CD4-positive, alpha-beta T cell treated with Interleukin-1 beta for 1 hour (primary cell): ENCODE results near the gene TAMM41.
"Not testable (repeated sequence)": the region's sequence is repeated elsewhere in the genome, so short reads cannot be mapped to it uniquely, and the experiment has no call there.

Source experiments
- DNase-seq, 2 donors: peaks; one replicate each; pipeline ENCODE4 v3.0.0-alpha.2; 2020 to 2022

Gene TAMM41, protein sequence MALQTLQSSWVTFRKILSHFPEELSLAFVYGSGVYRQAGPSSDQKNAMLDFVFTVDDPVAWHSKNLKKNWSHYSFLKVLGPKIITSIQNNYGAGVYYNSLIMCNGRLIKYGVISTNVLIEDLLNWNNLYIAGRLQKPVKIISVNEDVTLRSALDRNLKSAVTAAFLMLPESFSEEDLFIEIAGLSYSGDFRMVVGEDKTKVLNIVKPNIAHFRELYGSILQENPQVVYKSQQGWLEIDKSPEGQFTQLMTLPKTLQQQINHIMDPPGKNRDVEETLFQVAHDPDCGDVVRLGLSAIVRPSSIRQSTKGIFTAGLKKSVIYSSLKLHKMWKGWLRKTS

GRCh38 chr3:11846281-11847266 is at the start of gene TAMM41:
Gene TAMM41, minus strand, starts transcription at chr3:11846885. Its CDS starts 249 bp downstream, at chr3:11846636.
- DNase-seq = peak; percentile 88

DNA sequence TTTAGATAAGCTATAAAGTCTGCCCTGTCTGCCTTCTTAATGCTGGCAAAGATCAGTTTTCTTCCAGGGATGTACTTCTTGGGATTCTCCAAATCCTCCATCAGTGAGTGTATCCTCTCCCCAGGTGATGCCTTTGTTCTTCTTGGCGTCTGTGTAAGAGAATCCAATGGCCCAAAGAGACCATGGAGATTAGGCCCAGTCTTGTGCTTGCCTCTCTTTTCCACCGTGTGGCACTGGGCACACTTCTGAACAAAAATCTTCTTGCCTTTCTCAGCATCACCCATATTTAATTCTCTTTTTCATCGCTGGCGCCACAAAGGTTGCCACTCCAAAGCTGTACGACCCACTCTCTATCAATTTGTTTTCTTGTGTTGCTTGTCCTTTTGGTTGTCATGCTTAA is 32.2 kb upstream of the TAMM41 start:
- no peak for DNase-seq

DNA sequence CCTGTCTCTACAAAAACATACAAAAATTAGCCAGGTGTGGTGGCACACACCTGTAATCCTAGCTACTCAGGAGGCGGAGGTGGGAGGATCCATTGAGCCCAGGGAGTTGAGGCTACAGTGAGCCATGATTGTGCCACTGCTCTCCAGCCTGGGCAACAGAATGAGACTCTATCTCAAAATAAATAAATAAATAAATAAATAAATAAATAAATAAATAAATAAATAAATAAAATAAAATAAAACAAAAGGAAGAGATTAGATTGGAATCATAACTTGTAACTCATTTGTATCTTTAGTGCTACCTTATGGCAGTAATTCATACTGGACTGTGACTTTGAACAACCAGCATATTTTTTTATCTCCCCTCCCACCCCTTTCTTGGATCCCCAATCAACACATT is 28.0 kb upstream of the TAMM41 start:
- not testable (repeated sequence) for DNase-seq

GRCh38 chr3:11863739-11864138 is 17.1 kb upstream of the TAMM41 start:
- DNase-seq = not testable (repeated sequence)

GRCh38 chr3:11862584-11862983 is 15.9 kb upstream of the TAMM41 start:
- DNase-seq = not testable (repeated sequence)

- DNase-seq = not testable (repeated sequence)
Observed at GRCh38 chr3:11862145-11862544, 15.5 kb upstream of the TAMM41 start.

GRCh38 chr3:11860213-11860612 is 13.5 kb upstream of the TAMM41 start:
- DNase-seq = not testable (repeated sequence)

GRCh38 chr3:11853450-11853849 is 6.8 kb upstream of the TAMM41 start:
- no peak for DNase-seq

GRCh38 chr3:11850003-11850402 is 3.3 kb upstream of the TAMM41 start:
- no peak for DNase-seq

GRCh38 chr3:11847607-11848006 is 922 bp upstream of the TAMM41 start:
- peak; percentile 5 to 35 for DNase-seq

DNA sequence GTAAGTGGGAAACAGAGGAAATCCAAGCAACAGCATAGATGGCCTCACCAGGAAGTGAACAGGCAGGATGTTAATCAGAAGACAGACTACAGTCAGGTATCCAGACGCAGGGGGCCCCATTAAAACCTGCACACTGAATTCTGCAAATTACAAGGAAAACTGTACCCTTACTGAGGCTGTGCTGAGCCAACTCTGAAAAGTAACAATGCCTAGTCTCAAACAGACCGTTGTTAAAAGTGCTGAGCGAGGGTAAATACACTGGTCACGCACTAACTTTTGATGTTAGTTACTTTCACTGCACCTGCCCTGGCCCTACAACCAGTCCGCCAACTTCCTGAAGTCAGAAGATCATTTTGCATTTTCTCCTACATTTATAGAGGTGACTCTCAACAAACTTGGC is 1.0 kb downstream of the TAMM41 start:
- peak in 1 of 2 donors; percentile 14 for DNase-seq

- DNase-seq = no peak
Observed at GRCh38 chr3:11844891-11845290, 1.8 kb downstream of the TAMM41 start.

DNA sequence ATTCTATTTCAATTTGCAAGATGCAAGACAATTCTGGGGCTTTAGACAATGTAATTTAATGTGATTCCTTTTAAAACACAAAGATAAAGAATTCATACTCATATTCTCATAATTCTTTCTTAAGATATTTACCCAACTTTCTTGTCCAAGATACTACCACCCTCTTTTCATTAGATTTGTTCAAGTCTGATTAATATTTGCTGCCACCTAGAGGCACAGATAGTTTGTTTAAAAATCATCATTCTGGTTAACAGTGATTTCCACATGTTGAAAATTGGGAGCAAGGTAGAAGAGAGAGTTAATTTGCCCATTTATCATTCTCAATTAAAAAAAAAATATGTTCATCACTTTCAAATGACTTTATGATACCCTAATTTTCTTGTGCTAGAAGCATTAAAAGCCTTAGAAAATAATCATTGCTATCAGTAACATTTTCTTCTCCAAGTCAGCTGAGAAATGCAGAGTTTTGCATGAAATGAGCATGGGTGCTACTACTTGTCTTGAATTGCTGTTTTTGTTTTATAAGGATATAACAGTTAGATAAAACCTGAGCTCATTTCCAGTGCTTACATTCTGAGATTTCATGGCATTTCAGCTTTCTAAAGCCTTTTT is 11.6 kb downstream of the TAMM41 start:
- DNase-seq = peak in 1 of 2 donors; percentile 8

GRCh38 chr3:11832981-11833905 is 13.4 kb downstream of the TAMM41 start:
- DNase-seq = no peak

DNA sequence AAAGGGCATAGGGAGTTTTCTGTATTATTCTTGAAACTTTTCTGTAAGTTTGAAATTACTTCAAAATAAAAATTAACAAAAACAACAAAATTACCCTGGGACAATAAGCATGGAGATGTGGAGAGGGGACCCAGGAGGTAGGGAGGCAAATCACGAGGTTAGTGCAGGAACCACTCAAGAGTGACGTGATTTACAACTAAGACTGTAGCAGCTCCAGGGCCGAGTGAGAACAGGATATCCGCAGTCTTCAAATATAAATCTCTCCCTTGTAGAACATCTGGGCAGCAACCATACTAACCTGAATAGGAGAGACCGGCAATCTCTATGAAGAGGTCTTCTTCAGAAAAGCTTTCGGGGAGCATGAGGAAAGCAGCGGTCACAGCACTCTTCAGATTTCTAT is 17.3 kb downstream of the TAMM41 start:
- DNase-seq = no peak

DNA sequence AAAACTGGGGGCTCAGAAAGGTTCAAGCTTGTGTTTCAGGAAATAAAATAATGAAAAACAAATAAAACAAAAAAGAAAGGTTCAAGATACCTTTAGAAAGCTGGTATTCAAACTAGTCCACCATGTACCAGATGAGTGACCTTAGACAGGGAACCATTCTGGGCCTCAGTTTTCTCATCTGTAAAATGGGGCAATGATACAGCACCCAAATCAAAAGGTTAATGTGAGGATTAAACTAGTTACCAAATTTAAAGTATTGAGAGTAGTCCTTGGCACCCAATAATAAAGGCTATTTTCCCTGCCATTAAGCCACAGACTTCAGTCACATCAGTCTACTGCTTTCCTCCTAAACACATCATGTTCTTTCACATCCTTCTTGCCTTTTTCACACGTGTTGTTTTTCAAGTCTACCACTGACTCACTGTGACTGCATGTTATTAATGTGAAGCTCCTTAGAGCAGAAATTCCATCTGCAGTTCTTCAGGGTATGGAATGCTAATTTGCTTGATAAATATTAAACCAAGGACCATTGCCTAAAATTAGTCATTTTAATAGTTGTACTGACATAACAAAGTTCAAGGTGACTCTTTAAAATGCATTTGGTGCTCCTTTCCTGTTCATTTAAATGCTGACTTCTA is 19.9 kb downstream of the TAMM41 start:
- DNase-seq = no peak

DNA sequence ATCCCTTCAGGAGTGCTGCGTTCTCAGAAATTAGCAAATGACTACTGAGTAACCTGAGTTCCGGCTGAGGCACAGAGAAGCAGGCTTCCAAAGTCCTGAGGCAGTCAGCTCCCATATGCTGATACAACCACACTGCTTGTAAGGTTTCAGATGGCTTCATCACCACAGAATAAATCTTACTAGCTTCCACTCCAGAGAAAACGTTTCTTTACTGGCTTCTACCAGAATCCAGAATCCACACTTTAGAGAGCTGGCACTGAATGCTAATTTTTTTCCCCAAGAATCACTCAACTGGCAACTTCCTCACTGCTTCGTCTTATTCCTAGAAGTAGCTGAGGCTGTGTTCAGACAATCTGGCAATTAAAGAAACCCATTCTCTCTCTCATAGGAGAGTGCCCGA is 21.4 kb downstream of the TAMM41 start:
- no peak for DNase-seq

DNA sequence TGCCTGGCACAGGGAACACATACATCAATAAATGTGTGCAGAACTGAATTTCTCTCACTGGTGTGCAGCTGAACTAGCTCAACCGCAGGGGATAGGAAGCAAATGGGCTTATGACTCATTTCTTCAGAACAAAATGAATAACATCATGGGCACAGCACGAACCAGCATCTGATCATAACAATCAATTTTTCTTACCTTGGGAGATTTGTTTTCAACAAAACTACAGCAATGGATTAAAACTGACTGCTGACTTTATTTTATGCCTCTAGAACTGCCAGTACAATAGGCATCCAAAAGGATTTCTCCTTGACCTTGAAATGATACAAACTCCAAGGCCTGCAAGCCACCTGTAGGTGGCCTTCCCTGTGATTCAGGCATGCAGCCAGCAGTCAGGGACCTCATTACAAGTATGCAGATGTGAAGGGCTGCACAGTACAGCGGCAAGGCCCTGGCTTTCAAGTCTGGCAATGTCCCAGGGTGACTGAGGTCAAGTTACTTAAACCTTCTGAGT is 26.1 kb downstream of the TAMM41 start:
- DNase-seq = no peak

- no peak for DNase-seq
Observed at GRCh38 chr3:11819146-11819689, 27.5 kb downstream of the TAMM41 start.

DNA sequence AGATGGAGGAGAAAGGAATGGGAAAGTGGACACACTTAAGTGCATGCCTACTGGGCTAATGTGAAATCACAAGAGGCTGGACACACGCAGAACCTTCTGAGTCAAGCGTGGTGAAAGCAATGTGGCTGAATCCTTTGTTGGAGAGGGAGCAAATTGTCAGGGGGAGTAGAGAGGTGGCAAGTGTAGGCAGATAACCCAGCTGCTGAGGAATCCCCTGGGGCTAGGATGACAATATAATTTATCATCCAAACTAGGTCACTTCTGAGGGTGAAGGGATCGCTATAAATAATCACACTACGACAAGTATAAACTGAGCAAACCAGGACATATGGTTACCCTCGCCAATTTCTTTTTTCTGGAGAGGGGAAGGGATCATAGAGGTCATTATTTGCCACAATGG is 28.7 kb downstream of the TAMM41 start:
- DNase-seq = no peak

- DNase-seq = no peak
Observed at GRCh38 chr3:11815111-11815510, 31.6 kb downstream of the TAMM41 start.
